Type B pancreatic cell (in vitro differentiated cells): ENCODE measurements around the gene SEMA4G. TPM values are rescaled to one million over a fixed set of nuclear protein-coding genes. Genes with fewer than 3 reads are reported as not detected.
A peak's percentile ranks its signal among the peaks of the same experiment; 100 is the strongest.

ENCODE experiments used
- DNase-seq: peaks from one replicate; pipeline ENCODE4 v3.0.0; 2021; ENCODE audit warnings: mixed read lengths; ENCODE audit not compliant: unreplicated experiment; ENCODE audit errors: extremely low spot score
- H3K27ac Mint-ChIP-seq: 2 replicates; pipeline ENCODE4 v1.8.0; 2021; ENCODE audit warnings: mild to moderate bottlenecking, mixed read lengths
- H3K27me3 Mint-ChIP-seq: 2 replicates; pipeline ENCODE4 v1.8.0; 2021; ENCODE audit warnings: mixed read lengths
- H3K36me3 Mint-ChIP-seq: 2 replicates; pipeline ENCODE4 v1.8.0; 2021; ENCODE audit warnings: mixed read lengths
- H3K4me1 Mint-ChIP-seq: one replicate; pipeline ENCODE4 v1.8.0; 2021; ENCODE audit warnings: mixed read lengths; ENCODE audit not compliant: unreplicated experiment
- H3K4me3 Mint-ChIP-seq: 2 replicates; pipeline ENCODE4 v1.8.0; 2021; ENCODE audit warnings: mild to moderate bottlenecking, mixed read lengths
- H3K9me3 Mint-ChIP-seq: 2 replicates; pipeline ENCODE4 v1.8.0; 2021; ENCODE audit warnings: mixed read lengths
- total RNA-seq: library from RNA; stranded (reverse); gene quantifications from 2 replicates; pipeline ENCODE4 v1.2.1, GENCODE V29; 2021; ENCODE audit warnings: low replicate concordance
- TF ChIP-seq, protein P1 (sequence below): fragments of 200-600 bp; sonication (generic); conservative IDR thresholded peaks from 2 replicates; pipeline ENCODE4 v1.5.0; 2021; ENCODE audit warnings: antibody characterized with exemption, mild to moderate bottlenecking

Gene SEMA4G
- total RNA-seq, 1 donor from 2014 or later, result 46.0 TPM

GRCh38 chr10:100934084-100934659 lies 35.1 kb upstream of the SEMA4G start:
- no peak for DNase-seq
- no peak overlapping the region for H3K4me3 Mint-ChIP-seq
- H3K27ac Mint-ChIP-seq, result no peak overlapping the region
- TF ChIP-seq, protein P1, sequence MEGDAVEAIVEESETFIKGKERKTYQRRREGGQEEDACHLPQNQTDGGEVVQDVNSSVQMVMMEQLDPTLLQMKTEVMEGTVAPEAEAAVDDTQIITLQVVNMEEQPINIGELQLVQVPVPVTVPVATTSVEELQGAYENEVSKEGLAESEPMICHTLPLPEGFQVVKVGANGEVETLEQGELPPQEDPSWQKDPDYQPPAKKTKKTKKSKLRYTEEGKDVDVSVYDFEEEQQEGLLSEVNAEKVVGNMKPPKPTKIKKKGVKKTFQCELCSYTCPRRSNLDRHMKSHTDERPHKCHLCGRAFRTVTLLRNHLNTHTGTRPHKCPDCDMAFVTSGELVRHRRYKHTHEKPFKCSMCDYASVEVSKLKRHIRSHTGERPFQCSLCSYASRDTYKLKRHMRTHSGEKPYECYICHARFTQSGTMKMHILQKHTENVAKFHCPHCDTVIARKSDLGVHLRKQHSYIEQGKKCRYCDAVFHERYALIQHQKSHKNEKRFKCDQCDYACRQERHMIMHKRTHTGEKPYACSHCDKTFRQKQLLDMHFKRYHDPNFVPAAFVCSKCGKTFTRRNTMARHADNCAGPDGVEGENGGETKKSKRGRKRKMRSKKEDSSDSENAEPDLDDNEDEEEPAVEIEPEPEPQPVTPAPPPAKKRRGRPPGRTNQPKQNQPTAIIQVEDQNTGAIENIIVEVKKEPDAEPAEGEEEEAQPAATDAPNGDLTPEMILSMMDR, result peak; percentile 70
- no peaks in the 10 kb centered on the region for H3K9me3 Mint-ChIP-seq
- H3K36me3 Mint-ChIP-seq, result peaks cover 31% of the 10 kb centered on the region
- no peaks in the 10 kb centered on the region for H3K27me3 Mint-ChIP-seq
- no peaks in the 10 kb centered on the region for H3K4me1 Mint-ChIP-seq

GRCh38 chr10:100939763-100940344 lies 29.4 kb upstream of the SEMA4G start:
- H3K4me1 Mint-ChIP-seq, result no peaks in the 10 kb centered on the region
- no peak overlapping the region for H3K4me3 Mint-ChIP-seq
- no peaks in the 10 kb centered on the region for H3K9me3 Mint-ChIP-seq
- DNase-seq, result no peak
- TF ChIP-seq, protein P1, result no peak
- H3K36me3 Mint-ChIP-seq, result peaks cover 19% of the 10 kb centered on the region
- H3K27ac Mint-ChIP-seq, result no peak overlapping the region
- H3K27me3 Mint-ChIP-seq, result no peaks in the 10 kb centered on the region

DNA sequence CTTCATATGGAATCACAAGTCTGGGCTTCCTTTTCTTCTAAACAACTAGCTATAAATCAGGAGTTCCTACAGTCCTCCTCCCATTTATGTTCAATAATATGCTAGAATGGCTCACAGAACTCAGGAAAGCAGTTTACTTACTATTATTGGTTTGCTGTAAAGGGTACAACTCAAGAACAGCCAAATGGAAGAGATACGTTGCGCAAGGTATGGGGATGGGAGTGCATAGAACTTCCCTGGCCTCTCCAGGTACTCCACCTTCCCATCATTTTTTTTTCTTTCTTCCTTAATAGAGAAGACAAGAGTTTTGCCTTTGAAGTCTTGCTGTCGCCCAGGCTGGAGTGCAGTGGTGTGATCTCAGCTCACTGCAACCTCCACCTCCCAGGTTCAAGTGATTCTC lies 27.1 kb upstream of the SEMA4G start:
- Mint-ChIP-seq H3K9me3 (no peaks in the 10 kb centered on the region), H3K4me1 (no peaks in the 10 kb centered on the region), H3K27ac (no peak overlapping the region), H3K27me3 (no peaks in the 10 kb centered on the region), H3K36me3 (peaks cover 23% of the 10 kb centered on the region), H3K4me3 (no peak overlapping the region)
- no peak for DNase-seq
- TF ChIP-seq, protein P1, result no peak

DNA sequence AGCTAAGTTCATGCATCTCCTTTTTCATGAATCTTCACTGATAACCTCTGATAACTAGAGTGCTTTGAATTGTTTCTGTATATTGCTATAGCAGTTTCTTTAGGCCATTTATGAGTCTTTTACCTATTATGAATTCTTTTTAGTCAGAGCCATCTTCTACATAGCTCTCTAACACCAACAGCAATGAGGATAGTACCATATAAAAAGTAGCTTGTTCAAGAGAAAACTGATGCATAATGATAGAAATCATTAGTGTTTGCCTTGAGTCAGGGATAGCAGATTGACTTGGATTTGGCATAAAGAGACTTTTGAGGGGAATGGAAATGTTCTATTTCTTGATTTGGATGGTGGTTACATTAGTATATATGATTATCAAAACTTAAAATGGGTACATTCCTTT lies 25.8 kb upstream of the SEMA4G start:
- H3K36me3 Mint-ChIP-seq, result peaks cover 23% of the 10 kb centered on the region
- no peaks in the 10 kb centered on the region for H3K4me1 Mint-ChIP-seq
- H3K27me3 Mint-ChIP-seq, result no peaks in the 10 kb centered on the region
- no peak for DNase-seq
- no peak overlapping the region for H3K27ac Mint-ChIP-seq
- no peak overlapping the region for H3K4me3 Mint-ChIP-seq
- no peaks in the 10 kb centered on the region for H3K9me3 Mint-ChIP-seq
- TF ChIP-seq, protein P1, result no peak

DNA sequence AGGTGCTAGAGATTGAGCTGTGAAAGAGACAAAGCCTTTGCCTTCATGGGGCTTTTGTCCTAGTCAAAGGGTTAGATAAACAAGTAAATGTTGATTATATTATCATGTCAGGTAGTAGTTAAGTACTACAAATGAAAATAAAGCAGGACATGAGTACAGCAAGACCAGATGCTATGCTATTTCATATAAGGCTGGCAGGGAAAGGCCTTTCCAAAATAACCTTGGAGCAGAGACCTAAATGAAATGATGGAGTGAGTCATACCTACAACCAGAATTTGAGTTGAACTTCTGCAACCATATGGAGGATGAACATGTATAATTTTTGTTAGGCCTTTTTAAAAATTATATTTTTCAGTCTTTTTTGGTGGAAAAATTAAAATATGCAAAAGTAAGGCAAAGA lies 23.6 kb upstream of the SEMA4G start:
- H3K27ac Mint-ChIP-seq, result no peak overlapping the region
- H3K4me3 Mint-ChIP-seq, result no peak overlapping the region
- H3K9me3 Mint-ChIP-seq, result no peaks in the 10 kb centered on the region
- DNase-seq, result no peak
- H3K36me3 Mint-ChIP-seq, result peaks cover 20% of the 10 kb centered on the region
- H3K27me3 Mint-ChIP-seq, result no peaks in the 10 kb centered on the region
- TF ChIP-seq, protein P1, result no peak
- H3K4me1 Mint-ChIP-seq, result no peaks in the 10 kb centered on the region
